ENCODE measurements around the gene PREP. TPM values are rescaled to one million over a fixed set of nuclear protein-coding genes. Genes with fewer than 3 reads are reported as not detected.
"Not testable (repeated sequence)": the region's sequence is repeated elsewhere in the genome, so short reads cannot be mapped to it uniquely, and the experiment has no call there.

PREP gene
- total RNA-seq, 2 donors from 2014 or later = 26.2 to 27.8 TPM

DNA sequence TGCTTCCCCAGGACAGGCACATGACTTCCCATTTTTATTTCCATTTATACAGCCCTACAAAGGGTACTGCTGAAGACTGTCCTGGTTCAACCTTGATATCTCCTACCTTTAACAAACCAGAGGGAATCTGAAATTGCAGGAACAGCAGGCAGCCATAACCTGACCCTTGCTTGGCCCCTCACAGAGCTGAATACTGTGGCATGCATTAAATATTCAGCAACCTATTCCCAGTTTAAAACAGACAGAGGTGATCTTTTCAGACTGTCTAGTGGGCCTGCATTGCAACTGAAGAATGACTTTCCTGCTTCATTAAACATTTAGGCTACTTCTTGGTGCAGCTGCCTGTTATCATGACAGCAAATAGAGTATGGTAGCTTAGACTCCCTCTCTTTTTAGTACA is 146.3 kb downstream of the PREP start:
- H3K4me1 Mint-ChIP-seq = no peaks in the 10 kb centered on the region
- peaks cover 2% of the 10 kb centered on the region for H3K36me3 Mint-ChIP-seq (ENCODE audit: low read depth)
- no peak overlapping the region for H3K27ac Mint-ChIP-seq
- no peak for DNase-seq
- H3K4me3 Mint-ChIP-seq = no peak overlapping the region
- peaks cover 16% of the 10 kb centered on the region for H3K27me3 Mint-ChIP-seq
- no peaks in the 10 kb centered on the region for H3K9me3 ChIP-seq (ENCODE audit: control insufficient read depth, low read length, poor library complexity, severe bottlenecking)
- no peak for ATAC-seq

DNA sequence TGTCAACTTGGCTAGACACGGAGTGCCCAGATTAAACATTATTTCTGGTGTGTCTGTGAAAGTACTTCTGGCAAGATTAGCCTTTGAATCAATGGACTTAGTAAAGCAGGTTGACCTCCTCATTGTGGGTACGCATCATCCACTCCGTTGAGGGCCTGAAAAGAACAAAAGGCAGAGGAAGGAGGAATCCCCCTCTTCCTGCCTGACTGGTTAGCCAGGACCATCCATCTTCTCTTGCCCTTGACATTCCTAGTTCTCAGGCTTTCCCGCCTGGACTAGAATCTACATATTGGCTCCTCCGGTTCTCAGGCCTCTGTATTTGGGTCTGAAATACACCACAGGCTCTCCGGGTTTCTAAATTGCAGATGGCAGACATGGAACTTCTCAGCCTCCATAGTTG is 149.1 kb downstream of the PREP start:
- H3K9me3 ChIP-seq (ENCODE audit: control insufficient read depth, low read length, poor library complexity, severe bottlenecking) = no peaks in the 10 kb centered on the region
- DNase-seq = no peak
- Mint-ChIP-seq H3K27me3 (no peaks in the 10 kb centered on the region), H3K4me3 (no peak overlapping the region), H3K36me3 (ENCODE audit: low read depth) (no peaks in the 10 kb centered on the region), H3K4me1 (no peaks in the 10 kb centered on the region), H3K27ac (no peak overlapping the region)
- ATAC-seq = no peak

DNA sequence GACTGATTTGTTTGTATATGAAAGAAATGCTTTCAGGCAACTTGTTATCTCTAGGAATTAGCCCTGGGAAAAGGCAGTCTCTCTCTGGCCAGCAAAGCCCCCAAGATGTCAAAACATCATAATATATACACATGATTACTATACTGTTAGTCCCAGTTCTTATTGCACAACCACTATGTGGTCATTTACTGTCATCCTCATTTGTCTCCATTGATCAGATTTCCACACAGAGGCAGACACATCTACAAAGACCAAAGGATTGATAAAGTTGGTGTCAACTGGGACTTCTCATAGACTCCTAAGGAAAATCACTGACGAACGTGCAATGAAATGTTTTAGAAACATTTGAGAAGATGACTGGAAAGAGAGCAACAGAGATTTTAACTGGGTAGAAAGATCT is 151.2 kb downstream of the PREP start:
- H3K4me3 Mint-ChIP-seq = no peak overlapping the region
- no peak for ATAC-seq
- no peaks in the 10 kb centered on the region for H3K36me3 Mint-ChIP-seq (ENCODE audit: low read depth)

DNA sequence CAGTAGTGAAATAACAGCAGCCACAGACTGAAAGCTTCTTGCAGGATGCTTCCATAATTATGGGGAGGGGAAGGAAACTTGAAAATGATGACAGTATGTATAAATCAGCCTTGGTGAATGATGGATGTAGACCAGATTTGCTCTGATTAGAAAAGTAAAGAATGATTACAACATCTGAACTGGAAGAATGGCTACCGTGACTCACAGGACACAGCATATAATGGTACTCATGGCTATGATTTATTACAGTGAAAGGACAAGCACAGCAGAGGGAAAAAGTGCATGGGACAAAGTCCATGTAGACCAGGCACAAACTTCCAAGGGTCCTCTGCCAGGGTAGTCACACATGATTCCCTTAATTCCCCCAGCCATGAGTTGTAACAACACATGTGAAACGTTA is 152.3 kb downstream of the PREP start:
- ATAC-seq (no peak), DNase-seq (no peak)
- Mint-ChIP-seq H3K27me3 (no peaks in the 10 kb centered on the region), H3K36me3 (ENCODE audit: low read depth) (no peaks in the 10 kb centered on the region), H3K27ac (no peak overlapping the region), H3K4me1 (no peaks in the 10 kb centered on the region), H3K4me3 (no peak overlapping the region)
- no peaks in the 10 kb centered on the region for H3K9me3 ChIP-seq (ENCODE audit: control insufficient read depth, low read length, poor library complexity, severe bottlenecking)

More for the DNA sequence above, 151.2 kb downstream of the PREP start:
- Mint-ChIP-seq H3K27me3 (no peaks in the 10 kb centered on the region), H3K27ac (no peak overlapping the region), H3K4me1 (no peaks in the 10 kb centered on the region)
- no peaks in the 10 kb centered on the region for H3K9me3 ChIP-seq (ENCODE audit: control insufficient read depth, low read length, poor library complexity, severe bottlenecking)
- no peak for DNase-seq

DNA sequence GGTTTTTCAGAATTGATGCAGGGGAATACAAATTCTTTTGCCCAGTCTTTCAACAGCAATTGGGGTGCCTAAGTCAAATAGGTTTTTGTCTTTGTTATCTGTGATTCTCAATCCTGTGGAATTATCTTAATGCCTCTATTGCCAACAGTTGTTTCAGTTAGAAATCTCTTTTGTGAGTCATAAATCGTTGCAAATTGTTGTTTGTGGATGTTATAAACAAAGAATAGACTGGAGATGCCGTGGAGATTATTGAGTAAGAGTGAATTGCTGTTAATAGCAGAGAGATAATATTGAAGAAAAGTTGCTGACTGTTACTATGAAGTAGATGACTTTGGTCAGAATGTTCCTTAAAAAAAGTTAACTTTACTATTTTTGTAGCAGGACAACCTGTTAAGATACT is 159.4 kb downstream of the PREP start:
- Mint-ChIP-seq H3K36me3 (ENCODE audit: low read depth) (no peaks in the 10 kb centered on the region), H3K4me3 (no peak overlapping the region), H3K4me1 (no peaks in the 10 kb centered on the region), H3K27ac (no peak overlapping the region), H3K27me3 (peaks cover 29% of the 10 kb centered on the region)
- no peaks in the 10 kb centered on the region for H3K9me3 ChIP-seq (ENCODE audit: control insufficient read depth, low read length, poor library complexity, severe bottlenecking)
- ATAC-seq = no peak
- DNase-seq = no peak

DNA sequence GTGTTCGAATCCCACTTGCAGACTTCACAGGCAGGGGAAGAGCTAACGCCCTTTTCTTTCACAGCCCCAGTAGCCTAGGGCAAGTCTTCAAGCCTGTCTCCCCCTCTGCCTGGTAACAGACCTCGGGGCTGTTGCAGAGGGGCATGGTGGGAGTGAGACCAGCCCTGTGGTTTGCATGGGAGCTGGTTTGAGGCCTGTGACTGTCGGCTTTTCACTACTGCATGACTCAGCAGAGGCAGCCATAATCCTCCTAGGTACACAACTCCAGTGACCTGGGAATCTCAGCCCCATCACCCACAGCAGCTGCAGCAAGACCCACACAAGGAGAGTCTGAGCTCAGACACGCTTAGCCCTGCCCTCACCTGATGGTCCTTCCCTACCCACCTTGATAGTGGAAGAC is 167.7 kb downstream of the PREP start:
- H3K36me3 Mint-ChIP-seq (ENCODE audit: low read depth) = no peaks in the 10 kb centered on the region
- H3K9me3 ChIP-seq (ENCODE audit: control insufficient read depth, low read length, poor library complexity, severe bottlenecking) = no peaks in the 10 kb centered on the region
- no peak overlapping the region for H3K4me3 Mint-ChIP-seq
- H3K27me3 Mint-ChIP-seq = peaks cover 23% of the 10 kb centered on the region
- ATAC-seq (no peak), DNase-seq (no peak)
- H3K27ac Mint-ChIP-seq = no peak overlapping the region
- no peaks in the 10 kb centered on the region for H3K4me1 Mint-ChIP-seq

DNA sequence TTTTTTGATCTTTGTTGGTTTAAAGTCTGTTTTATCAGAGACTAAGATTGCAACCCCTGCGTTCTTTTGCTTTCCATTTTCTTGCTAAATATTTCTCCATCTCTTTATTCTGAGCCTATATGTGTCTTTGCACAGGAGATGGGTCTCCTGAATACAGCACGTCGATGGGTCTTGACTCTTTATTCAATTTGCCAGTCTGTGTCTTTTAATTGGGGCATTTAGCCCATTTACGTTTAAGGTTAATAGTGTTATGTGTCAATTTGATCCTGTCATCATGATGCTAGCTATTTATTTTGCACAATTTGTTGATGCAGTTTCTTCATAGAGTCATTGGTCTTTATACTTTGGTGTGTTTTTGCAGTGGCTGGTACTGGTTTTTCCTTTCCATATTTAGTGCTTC is 171.1 kb downstream of the PREP start:
- peaks cover 19% of the 10 kb centered on the region for H3K27me3 Mint-ChIP-seq
- not testable (repeated sequence) for H3K4me3 Mint-ChIP-seq; H3K36me3 Mint-ChIP-seq (ENCODE audit: low read depth); DNase-seq; ATAC-seq; H3K4me1 Mint-ChIP-seq; H3K9me3 ChIP-seq (ENCODE audit: control insufficient read depth, low read length, poor library complexity, severe bottlenecking); H3K27ac Mint-ChIP-seq

Other genes starting within 250 kb of the PREP start
- gene POPDC3, start 223.1 kb downstream of the PREP start, total RNA-seq = not detected